ENCODE measurements around the gene GRIN3B.

The GRIN3B gene

DNA sequence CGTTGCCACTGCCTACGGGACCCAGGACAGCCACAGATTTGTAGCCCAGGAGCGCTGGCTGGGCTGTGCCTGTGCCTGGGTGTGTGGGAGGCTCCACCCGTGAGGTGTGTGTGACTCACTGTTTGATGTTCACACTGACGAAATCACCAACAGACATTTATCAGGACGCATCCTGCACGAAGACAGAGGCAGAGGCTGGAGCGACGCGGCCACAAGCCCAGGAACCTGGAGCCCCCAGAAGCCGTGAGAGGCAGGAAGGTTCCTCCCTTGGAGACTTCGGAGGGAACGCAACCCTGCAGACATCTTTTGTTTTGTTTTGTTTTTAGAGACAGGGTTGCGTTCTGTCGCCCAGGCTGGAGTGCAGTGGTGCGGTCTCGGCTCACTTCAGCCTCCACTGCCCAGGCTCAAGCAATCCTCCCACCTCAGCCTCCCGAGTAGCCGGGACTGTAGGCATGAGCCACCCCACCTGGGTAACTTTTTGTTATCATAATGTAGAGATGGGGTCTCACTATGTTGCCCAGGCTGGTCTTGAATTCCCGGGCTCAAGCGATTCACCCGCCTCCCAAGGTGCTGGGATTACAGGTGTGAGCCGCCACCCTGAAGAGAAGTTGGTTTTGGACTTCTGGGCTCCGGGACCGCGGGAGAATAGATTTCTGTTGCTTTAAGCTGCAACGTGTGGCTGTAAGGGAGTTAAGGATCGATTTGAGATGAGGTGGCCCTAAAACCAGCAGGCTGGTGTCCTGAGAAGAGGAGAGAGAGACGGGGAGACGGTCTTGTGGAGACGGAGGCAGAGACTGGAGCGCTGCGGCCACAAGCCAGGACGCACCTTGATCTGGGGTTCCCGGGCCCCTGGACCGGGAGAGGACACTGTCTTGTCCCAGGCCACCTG is 41.0 kb upstream of the GRIN3B start:
- H3K27ac Mint-ChIP-seq = peak overlapping the region; percentile 89
- no peaks in the 10 kb centered on the region for H3K27me3 Mint-ChIP-seq (ENCODE audit: low read depth, poor library complexity)
- H3K9me3 Mint-ChIP-seq = no peaks in the 10 kb centered on the region
- H3K4me1 Mint-ChIP-seq = peaks cover 66% of the 10 kb centered on the region
- TF ChIP-seq CTCF (IDR thresholded peaks at IDR 0.05) = no peak
- H3K4me3 Mint-ChIP-seq = peak overlapping the region; percentile 27
- DNase-seq = no peak
- peaks cover 21% of the 10 kb centered on the region for H3K36me3 Mint-ChIP-seq (ENCODE audit: low read depth)

GRCh38 chr19:960020-960419 is 40.2 kb upstream of the GRIN3B start:
- peaks cover 66% of the 10 kb centered on the region for H3K4me1 Mint-ChIP-seq
- no peak for TF ChIP-seq CTCF (IDR thresholded peaks at IDR 0.05)
- no peak for DNase-seq
- H3K9me3 Mint-ChIP-seq = peaks cover 3% of the 10 kb centered on the region
- no peaks in the 10 kb centered on the region for H3K27me3 Mint-ChIP-seq (ENCODE audit: low read depth, poor library complexity)
- peaks cover 29% of the 10 kb centered on the region for H3K36me3 Mint-ChIP-seq (ENCODE audit: low read depth)
- no peak overlapping the region for H3K4me3 Mint-ChIP-seq
- no peak overlapping the region for H3K27ac Mint-ChIP-seq

DNA sequence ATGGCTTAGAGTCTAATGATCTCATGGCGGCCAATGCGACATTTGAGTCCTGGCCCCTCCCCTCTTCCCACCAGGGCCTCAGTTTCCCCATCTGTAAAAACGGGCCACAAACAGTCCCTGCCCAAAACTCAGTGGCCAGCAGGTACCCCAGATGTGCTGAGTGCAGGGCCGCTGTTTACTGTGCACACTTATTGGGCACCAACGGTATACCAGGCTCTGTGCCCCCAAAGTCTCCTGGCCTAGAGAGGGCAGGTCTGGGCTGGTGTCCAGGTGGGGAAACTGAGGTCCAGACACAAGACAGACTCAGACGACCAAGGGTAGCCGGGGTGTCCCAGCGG is 39.6 kb upstream of the GRIN3B start:
- Mint-ChIP-seq H3K4me1 (peaks cover 63% of the 10 kb centered on the region), H3K9me3 (peaks cover 7% of the 10 kb centered on the region), H3K36me3 (ENCODE audit: low read depth) (peaks cover 34% of the 10 kb centered on the region), H3K27ac (no peak overlapping the region), H3K4me3 (no peak overlapping the region), H3K27me3 (ENCODE audit: low read depth, poor library complexity) (no peaks in the 10 kb centered on the region)
- no peak for DNase-seq
- no peak for TF ChIP-seq CTCF (IDR thresholded peaks at IDR 0.05)

DNA sequence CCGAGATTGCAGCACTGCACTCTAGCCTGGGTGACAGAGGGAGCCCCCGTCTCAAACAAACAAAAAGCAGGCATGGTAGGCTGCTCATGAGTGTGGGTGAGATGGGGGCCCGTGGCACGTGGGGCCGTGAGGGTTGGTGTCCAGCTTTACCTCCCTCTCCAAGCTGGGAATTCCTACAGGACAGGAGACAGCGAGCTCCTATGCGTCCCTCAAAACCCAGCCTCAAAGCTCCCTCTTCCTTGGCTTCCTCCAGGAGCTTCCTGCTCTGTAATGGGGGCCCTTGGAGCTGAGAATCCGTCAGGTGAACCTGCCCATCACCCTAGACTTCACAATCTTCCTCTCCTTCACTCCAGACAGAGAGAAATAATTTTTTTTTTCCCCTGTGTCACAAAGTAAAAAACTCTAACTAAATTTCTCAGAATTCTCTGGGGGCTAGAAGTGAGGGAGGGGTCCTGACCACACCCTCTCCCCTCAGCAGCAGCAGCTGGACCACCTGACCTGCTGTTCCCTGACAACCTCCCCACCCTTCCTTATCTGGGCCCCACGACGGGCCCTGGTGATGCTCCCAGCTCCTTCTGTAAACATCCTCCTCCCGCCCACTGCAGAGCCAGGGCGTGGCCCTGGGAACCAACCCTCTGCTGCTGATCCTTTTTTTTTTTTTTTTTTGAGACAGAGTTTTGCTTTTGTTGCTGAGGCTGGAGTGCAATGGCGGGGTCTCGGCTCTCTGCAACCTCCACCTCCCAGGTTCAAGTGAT is 38.2 kb upstream of the GRIN3B start:
- H3K36me3 Mint-ChIP-seq (ENCODE audit: low read depth) = peaks cover 49% of the 10 kb centered on the region
- no peak overlapping the region for H3K4me3 Mint-ChIP-seq
- peak overlapping the region; percentile 71 for H3K27ac Mint-ChIP-seq
- no peaks in the 10 kb centered on the region for H3K27me3 Mint-ChIP-seq (ENCODE audit: low read depth, poor library complexity)
- no peak for TF ChIP-seq CTCF (IDR thresholded peaks at IDR 0.05)
- H3K4me1 Mint-ChIP-seq = peaks cover 52% of the 10 kb centered on the region
- DNase-seq = no peak
- H3K9me3 Mint-ChIP-seq = peaks cover 15% of the 10 kb centered on the region

DNA sequence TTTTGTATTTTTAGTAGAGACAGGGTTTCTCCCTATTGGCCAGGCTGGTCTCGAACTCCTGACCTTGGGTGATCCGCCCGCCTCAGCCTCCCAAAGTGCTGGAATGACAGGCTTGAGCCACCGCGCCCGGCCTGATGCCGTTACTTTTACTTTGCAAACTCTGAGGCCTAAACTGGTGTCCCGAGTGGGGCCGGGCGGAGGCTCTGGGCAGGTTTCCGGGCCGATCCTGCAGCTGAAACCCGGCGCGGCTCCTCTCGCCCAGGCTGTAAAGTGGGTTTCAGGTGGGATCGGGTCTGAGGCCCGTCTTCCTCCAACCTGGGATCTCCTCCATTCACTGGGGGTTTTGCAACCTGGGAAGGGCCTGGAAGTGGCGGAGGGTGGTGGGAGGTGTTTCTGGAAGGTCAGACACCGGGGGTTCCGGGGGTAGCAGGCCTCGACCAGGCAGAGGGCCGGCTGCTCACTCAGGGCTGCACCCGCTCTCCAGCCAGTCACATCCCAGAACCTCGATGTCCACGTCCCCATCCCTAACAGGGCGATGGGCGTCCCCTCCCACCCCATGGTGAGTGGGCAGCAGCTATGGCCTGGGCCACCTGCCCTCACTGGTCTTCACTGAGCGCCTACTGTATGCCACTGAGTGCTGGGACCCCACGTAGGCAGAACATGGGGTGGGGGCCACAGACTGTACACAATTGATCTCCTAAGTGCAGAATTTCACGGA is 37.4 kb upstream of the GRIN3B start:
- no peak for TF ChIP-seq CTCF (IDR thresholded peaks at IDR 0.05)
- Mint-ChIP-seq H3K36me3 (ENCODE audit: low read depth) (peaks cover 57% of the 10 kb centered on the region), H3K4me1 (peaks cover 45% of the 10 kb centered on the region), H3K9me3 (peaks cover 20% of the 10 kb centered on the region), H3K27me3 (ENCODE audit: low read depth, poor library complexity) (no peaks in the 10 kb centered on the region), H3K27ac (no peak overlapping the region), H3K4me3 (no peak overlapping the region)
- DNase-seq = no peak

Measured in nephron progenitor cell (in vitro differentiated cells).